Adrenal gland (tissue), 5 donors: Measurements from ENCODE around the gene CCDC61.

ENCODE experiments used
- POLR2A ChIP-seq, 2 donors: fragments of 450-650 bp; IDR thresholded peaks; one replicate each; pipeline ENCODE4 v1.6.1; 2017; ENCODE audit warnings: antibody characterized with exemption in 2 of 2, mild to moderate bottlenecking in 2 of 2, moderate library complexity in 1 of 2
- TF ChIP-seq, protein P1 (sequence below), 6 experiments: fragments of 450-650 bp in 4 of 6; fragments of 200-600 bp in 2 of 6; sonication (generic) in 1 of 6; IDR thresholded peaks; 1 replicate in 5 of 6; 2 replicates in 1 of 6; pipeline versions ENCODE4 v1.5.1 to v1.8.0; 2016 to 2021; ENCODE audit warnings: antibody characterized with exemption in 6 of 6, mild to moderate bottlenecking in 2 of 6, moderate library complexity in 1 of 6
- donor health status: DM: no; HTN: no; CAD: no.

DNA sequence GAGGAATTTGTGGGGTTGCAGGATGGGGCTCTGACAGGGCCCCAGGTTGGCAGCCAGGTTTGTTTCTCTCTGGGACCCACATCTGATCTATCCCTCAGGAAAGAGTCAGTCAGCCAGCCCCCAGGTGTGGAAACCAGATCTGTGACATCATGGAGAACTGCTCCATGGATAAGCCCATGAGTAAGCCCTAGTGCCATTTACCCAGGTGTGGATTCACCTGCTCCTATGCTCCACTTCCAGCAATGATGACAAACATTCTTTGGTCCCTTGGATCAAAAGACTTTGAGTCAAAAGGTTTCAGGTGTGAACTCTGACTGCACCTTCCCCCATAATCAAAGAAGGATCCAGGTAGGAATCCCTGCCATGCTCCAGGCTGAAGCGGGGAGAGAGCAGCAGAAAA is 72.4 kb downstream of the CCDC61 start:
- TF ChIP-seq, protein P1, sequence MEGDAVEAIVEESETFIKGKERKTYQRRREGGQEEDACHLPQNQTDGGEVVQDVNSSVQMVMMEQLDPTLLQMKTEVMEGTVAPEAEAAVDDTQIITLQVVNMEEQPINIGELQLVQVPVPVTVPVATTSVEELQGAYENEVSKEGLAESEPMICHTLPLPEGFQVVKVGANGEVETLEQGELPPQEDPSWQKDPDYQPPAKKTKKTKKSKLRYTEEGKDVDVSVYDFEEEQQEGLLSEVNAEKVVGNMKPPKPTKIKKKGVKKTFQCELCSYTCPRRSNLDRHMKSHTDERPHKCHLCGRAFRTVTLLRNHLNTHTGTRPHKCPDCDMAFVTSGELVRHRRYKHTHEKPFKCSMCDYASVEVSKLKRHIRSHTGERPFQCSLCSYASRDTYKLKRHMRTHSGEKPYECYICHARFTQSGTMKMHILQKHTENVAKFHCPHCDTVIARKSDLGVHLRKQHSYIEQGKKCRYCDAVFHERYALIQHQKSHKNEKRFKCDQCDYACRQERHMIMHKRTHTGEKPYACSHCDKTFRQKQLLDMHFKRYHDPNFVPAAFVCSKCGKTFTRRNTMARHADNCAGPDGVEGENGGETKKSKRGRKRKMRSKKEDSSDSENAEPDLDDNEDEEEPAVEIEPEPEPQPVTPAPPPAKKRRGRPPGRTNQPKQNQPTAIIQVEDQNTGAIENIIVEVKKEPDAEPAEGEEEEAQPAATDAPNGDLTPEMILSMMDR (IDR thresholded peaks at IDR 0.05) = no peak
- no peak for TF ChIP-seq POLR2A (IDR thresholded peaks at IDR 0.05)
